Hematopoietic multipotent progenitor cell treated with erythropoietin and hydrocortisone succinate and interleukin-3 and kit ligand, for 15 days (in vitro differentiated cells): Measurements from ENCODE around the gene VDR.

ENCODE experiments used
- DNase-seq: peaks from one replicate; pipeline ENCODE4 v3.0.0-alpha.2; 2015; ENCODE audit warnings: low spot score

The VDR gene

GRCh38 chr12:47793015-47793681, 111.6 kb downstream of the VDR start:
- DNase-seq, result no peak

GRCh38 chr12:47791874-47792273, 112.9 kb downstream of the VDR start:
- no peak for DNase-seq
